Activated naive CD4-positive, alpha-beta T cell treated with anti-CD3 and anti-CD28 coated beads for 36 hours (primary cell): ENCODE measurements around the gene ADAMTS4. TPM values are rescaled to one million over a fixed set of nuclear protein-coding genes. Genes with fewer than 3 reads are reported as not detected.
A peak's percentile ranks its signal among the peaks of the same experiment; 100 is the strongest.

ENCODE experiments used
- CTCF ChIA-PET: fragments of 350-600 bp; sonication (Branson Sonifier 250); formaldehyde crosslinking; loops from one replicate; lab custom pipeline; 2021; ENCODE audit warnings: antibody characterized with exemption; lab: Charles Lee
- DNase-seq: peaks from one replicate; pipeline ENCODE4 v3.0.0-alpha.2; 2020
- H3K27ac Mint-ChIP-seq: one replicate; pipeline ENCODE4 v1.8.0; 2021; ENCODE audit warnings: mild to moderate bottlenecking, mixed read lengths
- H3K27me3 Mint-ChIP-seq: one replicate; pipeline ENCODE4 v1.8.0; 2021; ENCODE audit warnings: low read depth, mixed read lengths
- H3K36me3 Mint-ChIP-seq: one replicate; pipeline ENCODE4 v1.8.0; 2021; ENCODE audit warnings: low read depth, mixed read lengths
- H3K4me1 Mint-ChIP-seq: one replicate; pipeline ENCODE4 v1.8.0; 2021; ENCODE audit warnings: low read depth, mixed read lengths
- H3K4me3 Mint-ChIP-seq: one replicate; pipeline ENCODE4 v1.8.0; 2021; ENCODE audit warnings: mild to moderate bottlenecking, moderate library complexity, mixed read lengths
- H3K9me3 Mint-ChIP-seq: one replicate; pipeline ENCODE4 v1.8.0; 2021; ENCODE audit warnings: mixed read lengths
- intact Hi-C: fragments of 100-400 bp; cut with micrococcal nuclease; formaldehyde crosslinking; loops from one replicate; pipeline ENCODE4 v1.15.1; 2023
- total RNA-seq, 2 experiments: library from RNA; stranded (reverse); gene quantifications; one replicate each; pipeline ENCODE4 v1.2.3, GENCODE V29; 2021

Gene ADAMTS4
- total RNA-seq, 2 experiments from 2014 or later: 6.5 to 10.6 TPM

DNA sequence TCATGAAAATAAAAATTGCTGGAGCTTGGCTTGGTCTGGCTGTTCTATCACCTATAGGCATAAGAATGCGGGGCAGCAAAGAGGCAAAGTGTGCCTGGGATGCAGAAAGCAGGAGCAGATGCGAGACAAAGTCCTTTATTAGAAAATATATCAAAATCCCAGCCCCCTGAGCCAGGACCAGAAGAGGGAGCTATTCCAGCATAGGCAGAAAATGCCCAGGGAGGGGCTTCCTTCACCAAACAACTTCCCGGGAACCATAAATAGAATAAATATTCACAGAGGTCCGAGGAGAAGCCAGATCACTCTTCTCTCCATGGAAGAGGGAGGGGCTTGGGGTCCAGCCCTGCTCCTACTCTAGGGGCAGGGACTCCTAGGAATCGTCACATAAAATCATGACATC, 27.7 kb downstream of the ADAMTS4 start:
- no peak for DNase-seq
- intact Hi-C loops: no loop called here
- H3K4me1 Mint-ChIP-seq: peaks cover 41% of the 10 kb centered on the region
- H3K9me3 Mint-ChIP-seq: no peaks in the 10 kb centered on the region
- peaks cover 20% of the 10 kb centered on the region for H3K36me3 Mint-ChIP-seq
- CTCF ChIA-PET: interaction anchor here (1.0 kb wide), 1 partner anchor 9 kb away, joined by 4 read pairs; no protein-coding TSS in a partner anchor
- H3K27me3 Mint-ChIP-seq: no peaks in the 10 kb centered on the region
- peak overlapping the region; percentile 10 for H3K27ac Mint-ChIP-seq
- H3K4me3 Mint-ChIP-seq: no peak overlapping the region

- Mint-ChIP-seq H3K4me3 (no peak overlapping the region), H3K9me3 (no peaks in the 10 kb centered on the region), H3K4me1 (peaks cover 34% of the 10 kb centered on the region), H3K27ac (no peak overlapping the region), H3K27me3 (no peaks in the 10 kb centered on the region), H3K36me3 (peaks cover 16% of the 10 kb centered on the region)
- intact Hi-C loops: loop anchor here (5.0 kb wide), 1 partner anchor 213 kb away; no protein-coding TSS in a partner anchor
- DNase-seq: no peak
- CTCF ChIA-PET: interaction anchor here (0.6 to 0.8 kb wide), 2 partner anchors 11 to 12 kb away, joined by 3 read pairs; no protein-coding TSS in a partner anchor
Observed at GRCh38 chr1:161168906-161169305, 29.9 kb downstream of the ADAMTS4 start.

DNA sequence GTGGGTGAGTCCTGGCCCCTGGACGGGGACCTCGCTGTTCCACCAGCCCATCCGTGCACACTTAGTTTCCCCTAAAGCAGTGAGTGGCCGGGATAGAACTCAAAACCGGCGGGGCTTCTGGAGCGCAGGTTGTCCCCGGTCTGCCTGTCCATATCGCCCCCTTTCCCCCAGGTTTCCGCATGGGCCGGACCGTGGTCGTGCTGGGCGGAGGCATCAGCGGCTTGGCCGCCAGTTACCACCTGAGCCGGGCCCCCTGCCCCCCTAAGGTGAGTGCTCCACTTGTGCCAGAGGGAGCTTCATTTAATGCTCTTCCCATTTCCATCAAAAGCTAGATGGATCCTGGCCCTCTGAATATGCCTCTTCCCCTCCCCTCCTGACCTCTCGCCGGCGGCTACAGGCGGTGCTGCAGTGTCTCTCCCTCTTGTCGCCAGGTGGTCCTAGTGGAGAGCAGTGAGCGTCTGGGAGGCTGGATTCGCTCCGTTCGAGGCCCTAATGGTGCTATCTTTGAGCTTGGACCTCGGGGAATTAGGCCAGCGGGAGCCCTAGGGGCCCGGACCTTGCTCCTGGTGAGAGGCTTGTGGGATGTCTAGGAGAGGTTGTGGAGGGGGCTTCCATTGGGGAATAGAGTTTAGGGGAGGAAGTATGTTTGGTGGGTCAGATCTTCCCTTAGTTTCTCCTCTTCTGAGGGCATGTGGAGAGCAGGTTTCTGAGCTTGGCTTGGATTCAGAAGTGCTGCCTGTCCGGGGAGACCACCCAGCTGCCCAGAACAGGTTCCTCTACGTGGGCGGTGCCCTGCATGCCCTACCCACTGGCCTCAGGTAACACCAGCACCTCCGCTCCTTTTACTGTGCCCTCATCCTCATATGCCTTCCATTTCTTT, 31.9 kb downstream of the ADAMTS4 start:
- no peaks in the 10 kb centered on the region for H3K9me3 Mint-ChIP-seq
- no peaks in the 10 kb centered on the region for H3K27me3 Mint-ChIP-seq
- peaks cover 43% of the 10 kb centered on the region for H3K4me1 Mint-ChIP-seq
- DNase-seq: no peak
- intact Hi-C loops: loop anchor here (1.0 to 5.0 kb wide), 7 partner anchors 10 to 215 kb away; partner anchors contain the start of genes B4GALT3, DEDD and NDUFS2
- H3K27ac Mint-ChIP-seq: peak overlapping the region; percentile 87
- CTCF ChIA-PET: interaction anchor here (0.8 to 3.8 kb wide), 15 partner anchors 9 to 216 kb away, joined by 3 to 22 read pairs (median 8); partner anchors contain the start of genes B4GALT3, DEDD, TOMM40L and UFC1
- H3K4me3 Mint-ChIP-seq: peak overlapping the region; percentile 87
- H3K36me3 Mint-ChIP-seq: peaks cover 17% of the 10 kb centered on the region

GRCh38 chr1:161165742-161166668, 32.8 kb downstream of the ADAMTS4 start, which contains the start of gene PPOX:
TSS of gene PPOX (plus strand) at chr1:161166426. CDS start at chr1:161166848, 422 bp downstream.
- CTCF ChIA-PET: interaction anchor here (0.6 to 3.8 kb wide), 27 partner anchors 8 to 216 kb away, joined by 3 to 22 read pairs (median 4); partner anchors contain the start of genes B4GALT3, DEDD, NDUFS2 and TOMM40L
- no peaks in the 10 kb centered on the region for H3K9me3 Mint-ChIP-seq
- DNase-seq: peak; percentile 97
- intact Hi-C loops: loop anchor here (1.0 to 5.0 kb wide), 7 partner anchors 11 to 216 kb away; partner anchors contain the start of genes B4GALT3, DEDD and NDUFS2
- peak within 1 kb of the TSS; percentile 87 for H3K27ac Mint-ChIP-seq
- H3K36me3 Mint-ChIP-seq: peaks cover 17% of the 10 kb centered on the region
- peak within 1 kb of the TSS; percentile 87 for H3K4me3 Mint-ChIP-seq
- H3K4me1 Mint-ChIP-seq: peaks cover 49% of the 10 kb centered on the region
- no peaks in the 10 kb centered on the region for H3K27me3 Mint-ChIP-seq

DNA sequence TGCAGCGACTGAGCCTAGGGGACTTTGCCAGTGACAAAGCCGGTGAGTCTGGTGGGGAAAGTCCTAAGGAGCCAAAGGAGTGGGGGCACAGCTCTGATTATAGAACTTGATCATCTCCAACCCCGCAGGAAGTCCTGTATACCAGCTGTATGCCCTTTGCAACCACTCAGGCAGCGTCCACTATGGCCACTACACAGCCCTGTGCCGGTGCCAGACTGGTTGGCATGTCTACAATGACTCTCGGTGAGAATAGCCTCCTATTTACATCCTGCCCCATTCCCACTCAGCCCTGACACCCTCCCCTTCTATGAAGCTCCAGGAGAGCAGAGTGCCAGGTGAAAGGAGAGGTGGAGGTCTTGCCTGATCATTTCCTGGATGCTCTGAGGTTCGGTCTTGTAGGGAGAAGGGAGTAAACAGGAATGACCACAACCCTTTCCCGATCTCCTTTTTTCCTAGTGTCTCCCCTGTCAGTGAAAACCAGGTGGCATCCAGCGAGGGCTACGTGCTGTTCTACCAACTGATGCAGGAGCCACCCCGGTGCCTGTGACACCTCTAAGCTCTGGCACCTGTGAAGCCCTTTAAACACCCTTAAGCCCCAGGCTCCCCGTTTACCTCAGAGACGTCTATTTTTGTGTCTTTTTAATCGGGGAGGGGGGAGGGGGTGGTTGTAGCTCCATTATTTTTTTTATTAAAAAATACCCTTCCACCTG, 33.8 kb downstream of the ADAMTS4 start:
- intact Hi-C loops: loop anchor here (5.0 kb wide), 1 partner anchor 217 kb away; no protein-coding TSS in a partner anchor
- no peak for DNase-seq
- Mint-ChIP-seq H3K27me3 (no peaks in the 10 kb centered on the region), H3K4me1 (peaks cover 59% of the 10 kb centered on the region), H3K27ac (no peak overlapping the region), H3K36me3 (peaks cover 17% of the 10 kb centered on the region), H3K4me3 (no peak overlapping the region), H3K9me3 (no peaks in the 10 kb centered on the region)
- CTCF ChIA-PET: interaction anchor here (0.6 to 3.8 kb wide), 18 partner anchors 7 to 217 kb away, joined by 3 to 22 read pairs (median 8); partner anchors contain the start of genes B4GALT3, DEDD, NDUFS2 and TOMM40L

DNA sequence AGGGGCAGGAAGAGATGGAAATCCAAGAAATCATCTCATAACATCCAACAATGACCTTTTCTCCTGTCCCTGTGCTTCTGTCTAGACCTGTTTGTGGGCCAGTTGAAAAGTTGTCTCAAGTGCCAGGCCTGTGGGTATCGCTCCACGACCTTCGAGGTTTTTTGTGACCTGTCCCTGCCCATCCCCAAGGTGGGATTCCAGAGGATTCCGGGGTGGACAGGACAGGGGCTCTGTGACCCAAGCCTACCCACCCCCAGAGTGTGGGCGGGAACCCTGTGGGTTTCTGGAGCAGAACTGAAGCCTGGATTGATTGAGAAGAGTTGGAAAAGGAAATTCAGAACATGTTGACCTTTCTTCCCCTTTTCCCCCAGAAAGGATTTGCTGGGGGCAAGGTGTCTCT, 35.1 kb downstream of the ADAMTS4 start:
- CTCF ChIA-PET: interaction anchor here (3.4 kb wide), 1 partner anchor 13 kb away, joined by 20 read pairs; the partner anchor contains the start of gene B4GALT3

GRCh38 chr1:161162806-161163205, 36.0 kb downstream of the ADAMTS4 start:
- H3K4me1 Mint-ChIP-seq: peaks cover 64% of the 10 kb centered on the region
- H3K9me3 Mint-ChIP-seq: no peaks in the 10 kb centered on the region
- CTCF ChIA-PET: interaction anchor here (1.3 kb wide), 2 partner anchors 14 to 22 kb away, joined by 3 to 4 read pairs; no protein-coding TSS in a partner anchor
- no peak overlapping the region for H3K4me3 Mint-ChIP-seq
- peaks cover 19% of the 10 kb centered on the region for H3K36me3 Mint-ChIP-seq
- no peaks in the 10 kb centered on the region for H3K27me3 Mint-ChIP-seq
- intact Hi-C loops: no loop called here
- no peak for DNase-seq
- no peak overlapping the region for H3K27ac Mint-ChIP-seq

More for the DNA sequence above, 35.1 kb downstream of the ADAMTS4 start:
- Mint-ChIP-seq H3K36me3 (peaks cover 17% of the 10 kb centered on the region), H3K4me3 (no peak overlapping the region), H3K4me1 (peaks cover 63% of the 10 kb centered on the region), H3K27me3 (no peaks in the 10 kb centered on the region), H3K27ac (no peak overlapping the region), H3K9me3 (no peaks in the 10 kb centered on the region)
- DNase-seq: no peak
- intact Hi-C loops: no loop called here

DNA sequence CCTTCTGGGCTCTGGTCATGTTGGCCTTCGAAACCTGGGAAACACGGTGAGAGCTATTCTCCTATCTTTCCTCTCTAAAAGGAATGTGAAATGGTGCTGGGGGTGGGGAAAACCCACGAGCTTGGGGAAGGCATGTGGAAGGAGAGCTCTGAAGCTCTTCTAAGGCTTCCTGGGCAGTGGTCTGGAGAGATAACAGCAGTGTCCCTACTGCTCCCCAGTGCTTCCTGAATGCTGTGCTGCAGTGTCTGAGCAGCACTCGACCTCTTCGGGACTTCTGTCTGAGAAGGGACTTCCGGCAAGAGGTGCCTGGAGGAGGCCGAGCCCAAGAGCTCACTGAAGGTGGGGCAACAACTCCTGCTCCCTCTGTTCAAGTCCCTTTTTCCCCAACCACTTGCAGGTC, 36.8 kb downstream of the ADAMTS4 start:
- Mint-ChIP-seq H3K4me3 (no peak overlapping the region), H3K4me1 (peaks cover 58% of the 10 kb centered on the region)

DNA sequence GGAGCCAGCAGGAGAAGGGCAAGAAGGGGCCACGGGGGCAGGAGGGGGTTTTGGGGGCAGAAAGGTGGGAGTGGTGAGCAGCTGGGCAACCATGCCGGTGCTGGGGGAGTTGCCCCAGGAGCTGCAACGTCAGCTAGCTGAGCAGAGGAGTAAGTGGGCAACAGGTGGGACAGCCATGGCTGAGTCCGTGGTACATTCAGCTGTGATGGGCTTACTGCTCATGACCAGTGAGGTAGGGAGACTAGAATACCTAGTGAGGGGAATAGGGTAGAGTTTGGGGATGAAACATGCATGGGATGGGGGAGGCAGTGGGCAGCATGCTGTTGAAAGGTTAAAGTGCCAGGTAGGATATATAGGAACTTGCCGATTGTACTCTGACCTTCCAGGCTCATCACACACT, 37.2 kb downstream of the ADAMTS4 start:
- no peaks in the 10 kb centered on the region for H3K27me3 Mint-ChIP-seq
- no peak overlapping the region for H3K27ac Mint-ChIP-seq
- H3K36me3 Mint-ChIP-seq: peaks cover 19% of the 10 kb centered on the region
- intact Hi-C loops: no loop called here
- H3K4me1 Mint-ChIP-seq: peaks cover 55% of the 10 kb centered on the region
- no peak for DNase-seq
- CTCF ChIA-PET: interaction anchor here (0.5 to 1.3 kb wide), 6 partner anchors 10 to 228 kb away, joined by 3 to 4 read pairs (median 3); no protein-coding TSS in a partner anchor
- H3K4me3 Mint-ChIP-seq: no peak overlapping the region
- no peaks in the 10 kb centered on the region for H3K9me3 Mint-ChIP-seq

More for the DNA sequence above, 36.8 kb downstream of the ADAMTS4 start:
- no peak for DNase-seq
- Mint-ChIP-seq H3K9me3 (no peaks in the 10 kb centered on the region), H3K36me3 (peaks cover 19% of the 10 kb centered on the region), H3K27ac (no peak overlapping the region), H3K27me3 (no peaks in the 10 kb centered on the region)
- CTCF ChIA-PET: interaction anchor here (0.5 to 1.3 kb wide), 6 partner anchors 9 to 227 kb away, joined by 3 to 4 read pairs (median 3); no protein-coding TSS in a partner anchor
- intact Hi-C loops: no loop called here

DNA sequence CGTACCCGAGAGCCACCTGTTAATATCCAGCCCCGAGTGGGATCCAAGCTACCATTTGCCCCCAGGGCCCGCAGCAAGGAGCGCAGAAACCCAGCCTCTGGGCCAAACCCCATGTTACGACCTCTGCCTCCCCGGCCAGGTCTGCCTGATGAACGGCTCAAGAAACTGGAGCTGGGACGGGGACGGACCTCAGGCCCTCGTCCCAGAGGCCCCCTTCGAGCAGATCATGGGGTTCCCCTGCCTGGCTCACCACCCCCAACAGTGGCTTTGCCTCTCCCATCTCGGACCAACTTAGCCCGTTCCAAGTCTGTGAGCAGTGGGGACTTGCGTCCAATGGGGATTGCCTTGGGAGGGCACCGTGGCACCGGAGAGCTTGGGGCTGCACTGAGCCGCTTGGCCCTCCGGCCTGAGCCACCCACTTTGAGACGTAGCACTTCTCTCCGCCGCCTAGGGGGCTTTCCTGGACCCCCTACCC, 38.1 kb downstream of the ADAMTS4 start:
- DNase-seq: no peak
- H3K27me3 Mint-ChIP-seq: no peaks in the 10 kb centered on the region
- H3K36me3 Mint-ChIP-seq: peaks cover 19% of the 10 kb centered on the region
- CTCF ChIA-PET: interaction anchor here (0.6 kb wide), 1 partner anchor 65 kb away, joined by 3 read pairs; the partner anchor contains the start of gene TOMM40L
- no peak overlapping the region for H3K27ac Mint-ChIP-seq
- no peaks in the 10 kb centered on the region for H3K9me3 Mint-ChIP-seq
- H3K4me3 Mint-ChIP-seq: peak overlapping the region; percentile 82
- intact Hi-C loops: no loop called here
- peaks cover 55% of the 10 kb centered on the region for H3K4me1 Mint-ChIP-seq

DNA sequence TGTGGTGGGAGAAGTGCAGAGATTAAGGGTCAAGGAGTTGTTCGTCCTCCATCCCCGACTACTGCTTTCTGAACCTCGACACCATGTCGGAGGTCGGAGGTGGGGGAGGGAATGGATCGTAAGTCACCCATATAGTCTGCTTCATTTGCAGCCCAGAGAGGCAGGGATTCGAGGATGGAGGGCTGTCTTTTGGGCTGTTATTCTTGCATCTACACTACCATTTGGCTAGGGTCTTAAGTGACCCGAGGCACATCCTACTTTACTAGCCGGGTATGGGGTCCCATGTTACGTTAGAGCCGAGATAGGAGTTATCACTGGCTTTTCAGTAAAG, 39.0 kb downstream of the ADAMTS4 start:
- peaks cover 57% of the 10 kb centered on the region for H3K4me1 Mint-ChIP-seq
- peaks cover 20% of the 10 kb centered on the region for H3K36me3 Mint-ChIP-seq
- DNase-seq: no peak
- H3K9me3 Mint-ChIP-seq: no peaks in the 10 kb centered on the region
- CTCF ChIA-PET: no interaction called here
- peak overlapping the region; percentile 54 for H3K27ac Mint-ChIP-seq
- peak overlapping the region; percentile 82 for H3K4me3 Mint-ChIP-seq
- intact Hi-C loops: loop anchor here (2.0 kb wide), 3 partner anchors 17 to 91 kb away; partner anchors contain the start of genes ARHGAP30, B4GALT3 and NDUFS2
- H3K27me3 Mint-ChIP-seq: no peaks in the 10 kb centered on the region
